GM18507 (cell line): Measurements from ENCODE around the gene ADAMTS12.
A peak's percentile ranks its signal among the peaks of the same experiment; 100 is the strongest.

Experiments used
- DNase-seq: peaks from one replicate; pipeline ENCODE4 v3.0.0; 2011; ENCODE audit warnings: low read depth; ENCODE audit not compliant: insufficient read length; ENCODE audit errors: extremely low spot score
- FAIRE-seq: peaks from 2 replicates; lab custom pipeline; 2011; peaks lifted over from hg19 to GRCh38; lab: Jason Lieb, UNC

Gene ADAMTS12

GRCh38 chr5:33738097-33738496 is 153.7 kb downstream of the ADAMTS12 start:
- no peak for DNase-seq
- FAIRE-seq = no peak

GRCh38 chr5:33737697-33738096 is 154.1 kb downstream of the ADAMTS12 start:
- DNase-seq = no peak
- no peak for FAIRE-seq

- FAIRE-seq (no peak), DNase-seq (no peak)
Observed at GRCh38 chr5:33737284-33737683, 154.5 kb downstream of the ADAMTS12 start.

- FAIRE-seq (no peak), DNase-seq (no peak)
Observed at GRCh38 chr5:33736510-33736909, 155.3 kb downstream of the ADAMTS12 start.

GRCh38 chr5:33735072-33735471 is 156.7 kb downstream of the ADAMTS12 start:
- FAIRE-seq = no peak

GRCh38 chr5:33734537-33734936 is 157.3 kb downstream of the ADAMTS12 start:
- FAIRE-seq (no peak), DNase-seq (no peak)

More at GRCh38 chr5:33735072-33735471, 156.7 kb downstream of the ADAMTS12 start:
- DNase-seq = no peak

GRCh38 chr5:33733225-33733624 is 158.6 kb downstream of the ADAMTS12 start:
- FAIRE-seq (no peak), DNase-seq (no peak)

- FAIRE-seq (no peak), DNase-seq (no peak)
Observed at GRCh38 chr5:33726422-33727165, 165.2 kb downstream of the ADAMTS12 start.

GRCh38 chr5:33725806-33726205 is 166.0 kb downstream of the ADAMTS12 start:
- DNase-seq (no peak), FAIRE-seq (no peak)

- FAIRE-seq (no peak), DNase-seq (no peak)
Observed at GRCh38 chr5:33721491-33722200, 170.1 kb downstream of the ADAMTS12 start.

GRCh38 chr5:33720176-33720575 is 171.6 kb downstream of the ADAMTS12 start:
- FAIRE-seq (no peak), DNase-seq (no peak)

GRCh38 chr5:33719769-33720168 is 172.0 kb downstream of the ADAMTS12 start:
- DNase-seq = no peak
- FAIRE-seq = no peak

- DNase-seq (no peak), FAIRE-seq (no peak)
Observed at GRCh38 chr5:33715661-33716060, 176.1 kb downstream of the ADAMTS12 start.

GRCh38 chr5:33713136-33713765 is 178.5 kb downstream of the ADAMTS12 start:
- peak; percentile 12 for FAIRE-seq
- DNase-seq = no peak

GRCh38 chr5:33712664-33713063 is 179.1 kb downstream of the ADAMTS12 start:
- no peak for DNase-seq

GRCh38 chr5:33711094-33711679 is 180.6 kb downstream of the ADAMTS12 start:
- no peak for DNase-seq
- FAIRE-seq = no peak

More at GRCh38 chr5:33712664-33713063, 179.1 kb downstream of the ADAMTS12 start:
- FAIRE-seq = no peak

- FAIRE-seq (no peak), DNase-seq (no peak)
Observed at GRCh38 chr5:33702867-33703266, 188.9 kb downstream of the ADAMTS12 start.

- FAIRE-seq (no peak), DNase-seq (no peak)
Observed at GRCh38 chr5:33701951-33702350, 189.8 kb downstream of the ADAMTS12 start.

- DNase-seq = no peak
- FAIRE-seq = no peak
Observed at GRCh38 chr5:33701251-33701650, 190.5 kb downstream of the ADAMTS12 start.

GRCh38 chr5:33696411-33696810 is 195.4 kb downstream of the ADAMTS12 start:
- DNase-seq = no peak
- no peak for FAIRE-seq
